Neural progenitor cell (in vitro differentiated cells): ENCODE measurements around the gene GPRC5A. TPM values are rescaled to one million over a fixed set of nuclear protein-coding genes. Genes with fewer than 3 reads are reported as not detected.

Source experiments
- DNase-seq: peaks from one replicate; pipeline ENCODE4 v3.0.0-alpha.2; 2016; ENCODE audit warnings: low spot score
- H2AFZ ChIP-seq: fragments of 200-600 bp; sonication (generic); replicated peaks from 2 replicates; pipeline ENCODE4 v1.6.1; 2016; ENCODE audit warnings: antibody characterized with exemption
- H3F3A ChIP-seq: fragments of 200-600 bp; sonication (generic); 2 replicates; pipeline ENCODE4 v1.6.1; 2016; ENCODE audit warnings: antibody characterized with exemption, low read depth
- H3K27ac ChIP-seq: fragments of 200-600 bp; sonication (generic); 2 replicates; pipeline ENCODE4 v1.5.1; 2016; ENCODE audit warnings: mild to moderate bottlenecking
- H3K27me3 ChIP-seq: fragments of 200-600 bp; sonication (generic); 2 replicates; pipeline ENCODE4 v1.6.1; 2016; ENCODE audit warnings: mild to moderate bottlenecking, moderate library complexity
- H3K36me3 ChIP-seq: fragments of 200-600 bp; sonication (generic); 2 replicates; pipeline ENCODE4 v1.5.1; 2016
- H3K4me1 ChIP-seq: fragments of 200-600 bp; sonication (generic); 2 replicates; pipeline ENCODE4 v1.6.1; 2016; ENCODE audit warnings: mixed run types
- H3K4me2 ChIP-seq: fragments of 200-600 bp; sonication (generic); 2 replicates; pipeline ENCODE4 v1.6.1; 2016
- H3K4me3 ChIP-seq: fragments of 200-600 bp; sonication (generic); 2 replicates; pipeline ENCODE4 v1.5.1; 2016
- H3K79me2 ChIP-seq: fragments of 200-600 bp; sonication (generic); 2 replicates; pipeline ENCODE4 v1.6.1; 2016; ENCODE audit warnings: low read depth
- H3K9ac ChIP-seq: fragments of 200-600 bp; sonication (generic); 2 replicates; pipeline ENCODE4 v1.6.1; 2016
- H3K9me3 ChIP-seq: fragments of 200-600 bp; sonication (generic); 2 replicates; pipeline ENCODE4 v1.5.1; 2016; ENCODE audit warnings: low read depth
- H4K20me1 ChIP-seq: fragments of 200-600 bp; sonication (generic); 2 replicates; pipeline ENCODE4 v1.6.1; 2016; ENCODE audit warnings: low read depth
- H3K27ac Mint-ChIP-seq: 3 replicates; pipeline ENCODE4 v1.8.0; 2021; ENCODE audit warnings: mixed read lengths
- H3K27me3 Mint-ChIP-seq: 2 replicates; pipeline ENCODE4 v1.8.0; 2022; ENCODE audit warnings: low read depth, mild to moderate bottlenecking, inconsistent platforms, moderate library complexity, mixed read lengths; ENCODE audit not compliant: insufficient read depth
- H3K36me3 Mint-ChIP-seq: 3 replicates; pipeline ENCODE4 v1.8.0; 2021; ENCODE audit warnings: mixed read lengths
- H3K4me1 Mint-ChIP-seq: 3 replicates; pipeline ENCODE4 v1.8.0; 2021; ENCODE audit warnings: mixed read lengths
- H3K4me3 Mint-ChIP-seq: 3 replicates; pipeline ENCODE4 v1.8.0; 2021; ENCODE audit warnings: mild to moderate bottlenecking, moderate library complexity, mixed read lengths
- H3K9me3 Mint-ChIP-seq: 3 replicates; pipeline ENCODE4 v1.8.0; 2020; ENCODE audit warnings: mixed read lengths
- CTCF ChIP-seq: fragments of 200-600 bp; sonication (generic); IDR thresholded peaks from 2 replicates; pipeline ENCODE4 v1.5.1; 2017; ENCODE audit warnings: antibody characterized with exemption, mild to moderate bottlenecking
- EZH2 ChIP-seq: fragments of 200-600 bp; sonication (generic); IDR thresholded peaks from 2 replicates; pipeline ENCODE4 v1.6.1; 2017; ENCODE audit warnings: antibody characterized with exemption, mild to moderate bottlenecking, moderate library complexity
- EZH2phosphoT487 ChIP-seq: fragments of 200-600 bp; sonication (generic); IDR thresholded peaks from 2 replicates; pipeline ENCODE4 v1.6.1; 2017; ENCODE audit warnings: antibody characterized with exemption
- total RNA-seq: library from RNA; depleted of rRNA; stranded (reverse); fragments of >200 nt; gene quantifications from 2 replicates; pipeline ENCODE4 v1.2.3, GENCODE V29; 2015; ENCODE audit warnings: low replicate concordance

Gene GPRC5A
- total RNA-seq, 1 donor from 2014 or later = not detected

- Histone ChIP-seq H3F3A (no peaks in the 10 kb centered on the region), H3K9ac (no peak overlapping the region), H3K4me2 (peak overlapping the region; percentile 48), H3K4me3 (no peak overlapping the region), H3K27ac (no peak overlapping the region), H3K4me1 (peaks cover 8% of the 10 kb centered on the region), H3K36me3 (no peaks in the 10 kb centered on the region), H4K20me1 (no peaks in the 10 kb centered on the region), H3K9me3 (no peaks in the 10 kb centered on the region), H3K27me3 (peaks cover 40% of the 10 kb centered on the region), H3K79me2 (no peaks in the 10 kb centered on the region), H2AFZ (no peak overlapping the region)
- no peak overlapping the region for H3K4me3 Mint-ChIP-seq
- peaks cover 10% of the 10 kb centered on the region for H3K4me1 Mint-ChIP-seq
- no peaks in the 10 kb centered on the region for H3K36me3 Mint-ChIP-seq
- TF ChIP-seq CTCF (no peak), EZH2 (no peak)
- peak overlapping the region; percentile 26 for H3K27ac Mint-ChIP-seq
- DNase-seq = peak; percentile 18
- H3K9me3 Mint-ChIP-seq = no peaks in the 10 kb centered on the region
- H3K27me3 Mint-ChIP-seq = peaks cover 10% of the 10 kb centered on the region
Measured at GRCh38 chr12:12885096-12885792, 6.1 kb upstream of the GPRC5A start.

DNA sequence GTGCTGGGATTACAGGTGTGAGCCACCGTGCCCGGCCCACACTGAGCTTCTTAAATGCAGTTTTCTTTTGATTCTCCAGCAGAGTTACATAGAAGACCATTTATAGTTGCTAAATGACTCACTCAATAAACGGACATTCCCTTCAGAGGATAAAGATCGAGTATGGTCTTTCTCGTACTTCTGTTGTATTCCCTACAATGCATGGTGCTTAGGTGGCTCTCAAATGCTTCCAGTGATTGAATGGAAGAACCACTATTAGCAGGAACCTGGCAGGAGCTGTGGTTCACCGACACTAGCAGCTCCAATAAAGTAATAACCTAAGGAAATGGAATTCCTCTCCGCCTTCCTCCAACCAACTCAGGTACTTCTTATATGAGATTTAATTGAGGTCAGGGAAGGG, 3.9 kb upstream of the GPRC5A start:
- H3K4me2 ChIP-seq = no peak overlapping the region
- peaks cover 18% of the 10 kb centered on the region for H3K27me3 Mint-ChIP-seq
- no peaks in the 10 kb centered on the region for H3F3A ChIP-seq
- H3K36me3 Mint-ChIP-seq = no peaks in the 10 kb centered on the region
- H3K4me1 ChIP-seq = peaks cover 15% of the 10 kb centered on the region
- peaks cover 62% of the 10 kb centered on the region for H3K27me3 ChIP-seq
- H3K4me3 ChIP-seq = no peak overlapping the region
- H3K27ac Mint-ChIP-seq = no peak overlapping the region
- H3K4me3 Mint-ChIP-seq = no peak overlapping the region
- H3K27ac ChIP-seq = no peak overlapping the region
- no peaks in the 10 kb centered on the region for H3K79me2 ChIP-seq
- H3K9me3 ChIP-seq = no peaks in the 10 kb centered on the region
- no peak overlapping the region for H3K9ac ChIP-seq
- no peak overlapping the region for H2AFZ ChIP-seq
- DNase-seq = no peak
- TF ChIP-seq EZH2phosphoT487 (no peak), CTCF (no peak), EZH2 (no peak)
- H4K20me1 ChIP-seq = peaks cover 6% of the 10 kb centered on the region
- no peaks in the 10 kb centered on the region for H3K36me3 ChIP-seq
- peaks cover 21% of the 10 kb centered on the region for H3K4me1 Mint-ChIP-seq
- H3K9me3 Mint-ChIP-seq = no peaks in the 10 kb centered on the region

DNA sequence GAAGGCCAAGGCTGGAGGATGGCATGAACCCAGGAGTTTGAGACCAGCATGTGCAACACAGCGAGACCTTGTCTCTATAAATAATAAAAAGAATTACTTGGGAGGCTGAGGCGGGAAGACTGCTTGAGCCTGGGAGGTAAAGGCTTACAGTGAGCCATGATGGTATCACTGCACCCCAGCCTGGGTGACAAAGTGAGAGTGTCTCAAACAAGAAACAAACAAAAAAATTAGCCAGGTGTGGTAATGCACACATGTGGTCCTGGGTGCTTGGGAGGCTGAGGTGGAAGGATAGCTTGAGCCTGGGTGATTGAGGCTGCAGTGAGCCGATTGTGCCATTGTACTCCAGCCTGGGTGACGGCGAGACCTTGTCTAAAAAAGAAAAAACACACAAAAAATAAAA, 1.7 kb upstream of the GPRC5A start:
- Histone ChIP-seq H4K20me1 (peaks cover 6% of the 10 kb centered on the region), H3K4me1 (peaks cover 15% of the 10 kb centered on the region), H3K4me2 (no peak overlapping the region), H3K36me3 (no peaks in the 10 kb centered on the region), H3K4me3 (no peak overlapping the region), H3K79me2 (no peaks in the 10 kb centered on the region), H3F3A (no peaks in the 10 kb centered on the region), H2AFZ (no peak overlapping the region), H3K9me3 (no peaks in the 10 kb centered on the region), H3K27ac (no peak overlapping the region), H3K27me3 (peaks cover 81% of the 10 kb centered on the region), H3K9ac (no peak overlapping the region)
- TF ChIP-seq CTCF (no peak), EZH2phosphoT487 (no peak), EZH2 (no peak)
- no peaks in the 10 kb centered on the region for H3K9me3 Mint-ChIP-seq
- no peak overlapping the region for H3K27ac Mint-ChIP-seq
- H3K4me1 Mint-ChIP-seq = peaks cover 19% of the 10 kb centered on the region
- H3K27me3 Mint-ChIP-seq = peaks cover 22% of the 10 kb centered on the region
- DNase-seq = no peak
- no peaks in the 10 kb centered on the region for H3K36me3 Mint-ChIP-seq
- peak overlapping the region; percentile 88 for H3K4me3 Mint-ChIP-seq
